GM21381 (cell line): Measurements from ENCODE around the gene CCDC78.
A peak's percentile ranks its signal among the peaks of the same experiment; 100 is the strongest.
"Not testable (repeated sequence)": the region's sequence is repeated elsewhere in the genome, so short reads cannot be mapped to it uniquely, and the experiment has no call there.

ENCODE experiments used
- ATAC-seq: cut with Tn5 transposase; IDR thresholded peaks from one replicate; pipeline ENCODE4 v1.9.1; 2021; ENCODE audit warnings: mild to moderate bottlenecking, moderate library complexity; ENCODE audit not compliant: unreplicated experiment

CCDC78 gene

GRCh38 chr16:695355-696089 is 30.7 kb downstream of the CCDC78 start:
- no peak for ATAC-seq

- no peak for ATAC-seq
Measured at GRCh38 chr16:694863-695354, 31.3 kb downstream of the CCDC78 start.

- ATAC-seq, result no peak
Measured at GRCh38 chr16:694187-694862, 31.9 kb downstream of the CCDC78 start.

DNA sequence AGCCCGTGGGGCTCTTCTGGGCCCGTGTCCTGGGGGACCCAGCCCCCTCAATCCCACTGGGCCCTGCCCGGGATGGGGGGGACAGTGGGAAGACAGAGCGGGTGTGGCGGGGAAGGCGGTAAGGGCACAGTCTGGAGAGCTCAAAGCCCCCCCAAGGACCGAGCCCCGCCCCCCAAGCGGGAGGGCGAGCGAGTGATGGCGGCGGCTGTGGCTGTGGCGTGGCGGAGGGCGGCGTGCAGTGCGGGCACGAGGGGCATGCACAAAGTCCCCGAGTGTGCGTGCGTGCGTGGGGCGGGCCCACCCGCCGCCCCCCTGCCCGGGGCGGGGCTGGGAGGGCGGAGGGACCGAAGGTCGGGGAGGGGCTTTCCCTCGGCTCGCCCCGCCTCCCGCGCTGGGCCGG is 32.5 kb downstream of the CCDC78 start:
- ATAC-seq, result no peak

- no peak for ATAC-seq
Measured at GRCh38 chr16:693364-693763, 32.9 kb downstream of the CCDC78 start.

DNA sequence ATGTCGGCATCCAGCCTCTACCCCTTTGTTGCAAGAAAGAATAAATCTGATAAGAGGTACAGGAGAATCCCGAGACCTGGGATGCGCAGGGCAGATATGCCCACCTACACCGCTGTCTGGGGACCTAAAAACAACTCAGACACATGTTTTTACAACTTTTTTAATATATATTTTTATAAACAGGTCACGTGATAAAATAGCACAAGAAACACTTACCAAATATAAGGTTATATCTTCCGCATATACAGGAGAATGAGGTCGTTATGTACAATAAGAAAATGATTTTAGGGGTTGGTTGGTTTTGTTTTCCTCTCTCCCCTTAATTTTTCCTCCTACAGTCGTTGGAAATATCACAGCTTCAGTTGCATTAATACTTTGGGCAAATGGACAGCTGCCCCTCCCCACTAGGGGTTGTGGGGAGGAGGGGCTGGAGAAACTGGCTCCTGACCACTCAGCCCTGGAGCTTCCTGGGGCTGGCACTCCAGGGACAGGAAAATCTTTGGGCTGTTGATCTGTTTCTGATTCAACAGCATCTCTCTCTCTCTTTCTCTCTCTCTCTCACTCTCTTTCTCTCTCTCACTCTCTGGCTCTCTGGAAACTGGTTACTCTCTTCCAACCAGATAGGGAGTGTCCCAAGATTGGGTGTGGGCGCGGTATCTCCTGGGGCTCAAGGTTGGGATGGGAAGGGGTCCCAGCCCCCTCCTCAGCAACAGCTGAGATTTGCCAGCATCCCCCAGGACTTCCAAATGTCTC is 33.7 kb downstream of the CCDC78 start:
- no peak for ATAC-seq

DNA sequence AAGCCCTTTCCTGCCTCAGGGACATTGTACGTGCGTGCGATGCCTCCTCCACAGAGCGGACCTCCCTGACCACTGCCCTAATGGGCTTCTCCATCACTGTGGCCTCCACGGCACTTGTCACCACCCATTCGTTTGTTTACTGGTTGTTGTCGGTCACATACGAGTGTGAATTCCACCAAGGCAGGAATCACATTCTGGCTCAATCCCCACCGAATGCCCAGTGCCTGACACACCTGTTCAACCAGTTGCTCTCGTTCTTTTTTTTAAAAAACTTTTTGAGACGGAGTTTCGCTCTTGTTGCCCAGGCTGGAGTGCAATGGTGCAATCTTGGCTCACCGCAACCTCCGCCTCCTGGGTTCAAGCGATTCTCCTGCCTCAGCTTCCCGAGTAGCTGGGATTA is 35.0 kb downstream of the CCDC78 start:
- ATAC-seq, result not testable (repeated sequence)

GRCh38 chr16:689175-689897 is 36.9 kb downstream of the CCDC78 start:
- ATAC-seq, result no peak

DNA sequence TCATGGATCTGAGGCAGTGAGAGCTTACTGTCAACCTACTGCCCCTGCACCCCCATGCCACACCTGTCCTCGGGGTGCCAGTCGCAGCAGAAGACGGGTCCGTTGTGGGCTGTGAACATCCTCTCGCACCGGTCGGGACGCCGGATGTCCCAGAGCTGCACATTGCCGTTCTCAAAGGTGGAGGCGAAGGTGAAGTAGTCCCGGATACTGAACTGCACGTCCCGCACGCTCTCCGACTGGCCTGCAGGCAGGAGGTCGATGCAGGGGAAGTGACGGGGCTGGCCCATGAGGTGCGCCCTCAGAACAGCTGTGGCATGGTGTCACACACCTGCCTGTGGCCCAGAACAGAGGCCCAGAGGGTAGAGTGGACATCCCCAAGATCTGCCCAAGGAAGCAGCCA is 38.7 kb downstream of the CCDC78 start:
- ATAC-seq, result no peak

- no peak for ATAC-seq
Measured at GRCh38 chr16:686459-687260, 39.6 kb downstream of the CCDC78 start.

DNA sequence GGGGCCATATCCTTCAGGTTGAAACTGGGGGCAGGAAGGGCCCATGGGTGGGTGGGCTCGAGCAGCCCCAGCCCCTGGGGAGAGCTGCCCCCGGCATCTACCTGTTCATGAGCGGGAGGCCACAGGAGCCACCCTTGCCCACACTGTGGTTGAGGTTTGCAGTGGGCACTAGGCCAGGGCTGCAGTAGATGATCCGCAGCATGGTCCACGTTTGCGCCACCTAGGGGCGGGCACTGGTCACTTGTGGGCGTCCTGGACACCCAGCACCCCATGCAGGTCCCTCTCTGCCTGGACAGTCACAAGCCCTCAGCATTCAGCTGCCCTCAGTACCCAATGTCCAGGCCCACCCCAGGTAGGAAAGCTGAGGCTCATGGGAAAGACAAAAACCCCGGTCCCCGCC is 40.3 kb downstream of the CCDC78 start:
- no peak for ATAC-seq

DNA sequence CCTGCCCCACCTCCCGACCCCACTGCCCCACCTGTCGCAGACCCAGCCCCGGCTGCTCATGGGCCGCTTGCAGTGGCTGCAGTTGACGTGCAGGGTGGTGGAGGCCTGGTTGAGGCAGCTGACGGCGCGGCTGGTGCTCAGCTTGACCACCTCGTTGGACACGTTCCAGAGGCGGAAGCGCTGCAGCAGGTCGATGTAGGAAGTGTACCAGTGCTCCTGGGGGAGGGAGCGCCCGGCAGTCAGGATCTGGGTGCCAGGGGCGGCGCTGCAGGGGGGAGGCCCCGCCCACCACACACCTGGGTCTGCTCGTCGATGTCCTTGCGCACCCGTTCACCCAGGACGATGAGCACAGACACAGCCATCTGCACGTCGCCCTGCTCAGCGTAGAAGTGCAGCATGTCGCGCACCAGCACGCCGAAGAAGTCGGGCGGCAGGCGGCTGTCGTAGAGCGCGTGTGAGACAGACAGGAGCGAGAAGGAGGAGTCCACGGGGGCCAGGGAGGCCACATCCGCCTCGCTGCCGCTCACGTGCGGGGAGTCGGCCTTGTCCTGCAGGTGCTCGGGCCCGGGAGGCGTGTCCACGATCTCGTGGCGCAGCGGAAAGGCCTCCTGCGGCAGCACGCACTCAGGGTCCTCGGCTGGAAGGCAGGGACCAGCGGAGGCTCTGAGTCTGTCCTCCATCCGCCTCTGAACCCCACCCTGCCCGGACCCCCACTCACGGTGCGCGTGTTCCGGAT is 41.1 kb downstream of the CCDC78 start:
- no peak for ATAC-seq

DNA sequence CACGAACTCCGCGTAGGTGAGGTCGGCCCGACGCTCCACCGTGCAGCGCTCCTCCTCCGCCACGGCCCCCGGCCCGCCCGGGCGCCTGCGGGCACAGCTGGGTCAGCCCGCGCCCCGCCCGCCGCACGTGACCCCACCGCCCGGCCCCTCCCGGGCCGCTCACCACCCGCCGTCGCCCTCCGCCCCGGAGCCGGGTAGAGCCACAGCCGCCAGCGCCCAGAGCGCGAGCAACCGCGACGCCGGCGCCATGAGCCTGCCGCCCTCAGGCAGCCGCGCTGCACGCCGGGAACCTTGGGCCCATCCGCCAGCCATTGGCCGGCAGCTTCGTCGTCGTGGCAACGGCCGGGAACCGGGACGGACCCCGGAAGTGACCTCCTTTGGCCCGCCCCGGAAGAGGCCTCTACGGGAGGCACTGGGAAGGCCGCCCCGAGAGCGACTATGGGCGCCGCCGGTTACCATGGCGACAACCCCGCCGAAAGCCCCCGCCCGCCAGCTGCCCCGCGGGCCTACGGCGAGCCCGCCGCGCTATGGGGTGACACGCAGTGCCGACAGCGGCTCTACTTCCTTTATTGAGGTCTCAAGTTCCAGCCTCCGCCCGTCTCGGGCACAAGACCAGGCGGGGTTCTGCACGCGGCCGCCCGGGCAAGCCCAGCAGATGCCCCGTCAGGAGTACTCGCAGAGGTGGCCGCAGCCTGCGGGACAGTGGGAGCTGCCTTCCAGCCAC is 42.0 kb downstream of the CCDC78 start, which contains the start of gene JMJD8:
JMJD8 (minus strand) TSS at position 264 of the 724 bp plus-strand sequence; CDS start at position 249, 15 bp downstream.
- ATAC-seq, result peak; percentile 55

GRCh38 chr16:683396-684070 is 42.7 kb downstream of the CCDC78 start:
- ATAC-seq, result no peak

DNA sequence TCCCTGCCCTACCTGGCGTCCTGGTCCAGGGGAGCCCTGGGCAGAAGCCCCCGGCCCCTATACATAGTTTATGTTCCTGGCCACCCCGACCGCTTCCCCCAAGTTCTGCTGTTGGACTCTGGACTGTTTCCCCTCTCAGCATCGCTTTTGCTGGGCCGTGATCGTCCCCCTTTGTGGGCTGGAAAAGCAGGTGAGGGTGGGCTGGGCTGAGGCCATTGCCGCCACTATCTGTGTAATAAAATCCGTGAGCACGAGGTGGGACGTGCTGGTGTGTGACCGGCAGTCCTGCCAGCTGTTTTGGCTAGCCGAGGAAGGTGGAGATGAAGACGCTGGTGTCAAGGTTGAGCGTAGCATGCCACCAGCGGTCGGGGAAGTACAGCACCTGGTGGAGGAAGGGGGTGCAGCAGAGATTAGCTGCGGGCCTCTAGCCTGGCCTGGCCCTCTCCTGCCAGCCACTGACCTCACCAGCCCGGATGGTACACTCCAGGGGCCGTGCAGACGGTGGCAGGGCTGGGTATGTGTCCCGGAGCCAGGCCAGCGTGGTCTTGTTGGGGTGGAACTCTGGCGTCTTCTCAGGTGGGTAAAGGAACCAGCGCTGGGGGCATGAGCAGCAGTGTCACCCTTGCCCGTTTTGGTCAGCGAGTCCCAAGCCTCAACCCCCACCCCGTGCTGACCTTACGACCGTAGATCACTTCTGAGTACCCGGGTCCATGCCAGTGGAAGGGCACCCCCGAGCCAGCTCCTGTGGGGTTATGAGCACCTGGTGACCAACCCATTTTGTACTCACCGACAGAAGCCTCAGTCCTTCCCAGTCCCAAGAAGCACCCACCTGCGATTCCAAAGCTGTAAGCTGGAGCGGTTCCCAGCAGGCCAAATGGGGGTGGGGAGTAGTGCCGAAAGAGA is 43.5 kb downstream of the CCDC78 start:
- ATAC-seq, result no peak

DNA sequence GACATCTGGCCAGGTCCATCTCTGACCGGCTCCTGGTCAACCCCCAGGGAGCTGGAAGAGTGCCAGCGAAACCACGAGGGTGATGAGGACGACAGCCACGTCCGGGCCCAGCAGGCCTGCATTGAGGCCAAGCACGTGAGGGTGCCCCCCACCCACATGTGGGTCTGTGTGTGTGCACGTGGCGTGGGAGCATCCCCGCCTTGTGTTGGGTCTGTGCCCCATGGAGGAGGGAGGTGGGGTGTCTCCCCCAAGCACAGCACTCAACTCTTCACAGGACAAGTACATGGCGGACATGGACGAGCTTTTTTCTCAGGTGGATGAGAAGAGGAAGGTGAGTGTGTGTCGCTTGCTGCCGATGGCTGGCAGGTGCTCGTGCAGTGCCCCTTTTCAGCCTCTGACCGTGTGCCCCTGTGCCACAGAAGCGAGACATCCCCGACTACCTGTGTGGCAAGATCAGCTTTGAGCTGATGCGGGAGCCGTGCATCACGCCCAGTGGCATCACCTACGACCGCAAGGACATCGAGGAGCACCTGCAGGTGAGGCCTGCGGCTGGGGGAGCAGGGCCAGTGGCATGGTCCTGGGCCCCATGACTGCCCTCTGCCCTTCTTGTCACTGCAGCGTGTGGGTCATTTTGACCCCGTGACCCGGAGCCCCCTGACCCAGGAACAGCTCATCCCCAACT is 44.4 kb downstream of the CCDC78 start:
- no peak for ATAC-seq
